ENCODE data around the gene PLG.
"Not testable (repeated sequence)": the region's sequence is repeated elsewhere in the genome, so short reads cannot be mapped to it uniquely, and the experiment has no call there.

Gene PLG

GRCh38 chr6:160775792-160776580 is 73.9 kb downstream of the PLG start:
- no peak for DNase-seq (ENCODE audit: low spot score)

GRCh38 chr6:160779095-160779494 is 77.1 kb downstream of the PLG start:
- not testable (repeated sequence) for DNase-seq (ENCODE audit: low spot score)

GRCh38 chr6:160780656-160781055 is 78.6 kb downstream of the PLG start:
- DNase-seq (ENCODE audit: low spot score), result not testable (repeated sequence)

- DNase-seq (ENCODE audit: low spot score), result no peak
Observed at GRCh38 chr6:160781298-160781697, 79.3 kb downstream of the PLG start.

GRCh38 chr6:160782228-160782627 is 80.2 kb downstream of the PLG start:
- no peak for DNase-seq (ENCODE audit: low spot score)

- no peak for DNase-seq (ENCODE audit: low spot score)
Observed at GRCh38 chr6:160783741-160784140, 81.7 kb downstream of the PLG start.

GRCh38 chr6:160788126-160788525 is 86.1 kb downstream of the PLG start:
- not testable (repeated sequence) for DNase-seq (ENCODE audit: low spot score)

GRCh38 chr6:160788806-160789205 is 86.8 kb downstream of the PLG start:
- no peak for DNase-seq (ENCODE audit: low spot score)

- no peak for DNase-seq (ENCODE audit: low spot score)
Observed at GRCh38 chr6:160789263-160790027, 87.4 kb downstream of the PLG start.

- DNase-seq (ENCODE audit: low spot score), result no peak
Observed at GRCh38 chr6:160790028-160790792, 88.2 kb downstream of the PLG start.

- no peak for DNase-seq (ENCODE audit: low spot score)
Observed at GRCh38 chr6:160791459-160791858, 89.4 kb downstream of the PLG start.

- DNase-seq (ENCODE audit: low spot score), result no peak
Observed at GRCh38 chr6:160791981-160792418, 90.0 kb downstream of the PLG start.

GRCh38 chr6:160792708-160793107 is 90.7 kb downstream of the PLG start:
- DNase-seq (ENCODE audit: low spot score), result no peak

GRCh38 chr6:160793652-160794051 is 91.6 kb downstream of the PLG start:
- no peak for DNase-seq (ENCODE audit: low spot score)

- no peak for DNase-seq (ENCODE audit: low spot score)
Observed at GRCh38 chr6:160795721-160796120, 93.7 kb downstream of the PLG start.

GRCh38 chr6:160798625-160799024 is 96.6 kb downstream of the PLG start:
- no peak for DNase-seq (ENCODE audit: low spot score)

- DNase-seq (ENCODE audit: low spot score), result no peak
Observed at GRCh38 chr6:160799801-160800506, 97.9 kb downstream of the PLG start.

- DNase-seq (ENCODE audit: low spot score), result no peak
Observed at GRCh38 chr6:160801418-160801817, 99.4 kb downstream of the PLG start.

GRCh38 chr6:160802049-160802448 is 100.0 kb downstream of the PLG start:
- DNase-seq (ENCODE audit: low spot score), result not testable (repeated sequence)

All from kidney capillary endothelial cell (primary cell).